Stimulated activated CD8-positive, alpha-beta memory T cell treated with anti-CD3 and anti-CD28 coated beads, Interleukin-7, amount 100 ng/mL, for 1 hour (primary cell): ENCODE data around the gene L3MBTL3.
"Not testable (repeated sequence)": the region's sequence is repeated elsewhere in the genome, so short reads cannot be mapped to it uniquely, and the experiment has no call there.

Experiments used
- DNase-seq, 2 donors: peaks; one replicate each; pipeline ENCODE4 v3.0.0-alpha.2; 2020; ENCODE audit warnings: low read depth in 2 of 2

The L3MBTL3 gene

DNA sequence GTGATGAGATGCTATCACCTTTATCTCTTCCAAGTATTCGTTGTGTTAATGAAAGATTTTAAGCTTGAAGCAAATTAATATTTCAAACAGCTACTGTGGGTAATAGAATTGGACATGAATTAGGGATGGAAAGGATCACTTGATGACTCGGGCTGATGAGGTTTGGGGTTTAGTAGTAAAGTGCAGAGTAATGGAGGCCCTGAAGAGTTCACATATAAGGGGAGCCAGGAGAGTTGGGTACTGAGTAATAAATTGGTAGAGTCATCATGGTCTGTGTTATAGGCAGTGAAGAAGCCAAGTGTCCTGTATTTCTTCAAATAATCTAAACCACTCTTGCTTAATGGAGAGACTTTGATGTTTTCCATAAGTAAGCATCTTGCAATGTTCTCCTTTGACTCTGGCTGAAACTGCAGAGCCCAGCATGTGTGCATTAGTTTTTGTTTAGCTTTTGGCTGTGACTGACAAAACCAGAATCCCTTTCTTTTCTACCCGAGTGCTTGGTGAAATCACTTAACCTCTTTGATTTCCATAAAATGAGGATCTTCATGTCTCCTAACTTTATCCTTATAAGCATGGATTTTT lies 57.6 kb downstream of the L3MBTL3 start:
- no peak for DNase-seq

DNA sequence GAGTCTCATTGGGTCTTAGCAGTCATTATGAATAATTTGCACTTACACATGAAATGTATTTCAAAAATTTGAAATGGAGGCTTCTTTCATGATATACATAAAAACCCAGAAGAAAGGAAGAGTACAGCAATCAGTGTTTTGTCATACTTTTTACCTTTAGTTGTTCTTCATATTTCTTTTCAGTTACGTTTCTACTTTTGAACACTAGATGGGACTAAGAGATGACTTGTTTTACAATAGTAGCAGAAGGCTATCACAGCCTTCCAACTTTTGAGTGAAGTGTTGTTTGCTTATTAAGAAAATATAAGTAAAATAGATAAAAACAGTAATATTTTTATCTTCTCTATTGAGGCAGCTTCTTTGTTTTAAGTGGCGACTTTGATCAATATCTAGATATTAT lies 58.1 kb downstream of the L3MBTL3 start:
- no peak for DNase-seq

DNA sequence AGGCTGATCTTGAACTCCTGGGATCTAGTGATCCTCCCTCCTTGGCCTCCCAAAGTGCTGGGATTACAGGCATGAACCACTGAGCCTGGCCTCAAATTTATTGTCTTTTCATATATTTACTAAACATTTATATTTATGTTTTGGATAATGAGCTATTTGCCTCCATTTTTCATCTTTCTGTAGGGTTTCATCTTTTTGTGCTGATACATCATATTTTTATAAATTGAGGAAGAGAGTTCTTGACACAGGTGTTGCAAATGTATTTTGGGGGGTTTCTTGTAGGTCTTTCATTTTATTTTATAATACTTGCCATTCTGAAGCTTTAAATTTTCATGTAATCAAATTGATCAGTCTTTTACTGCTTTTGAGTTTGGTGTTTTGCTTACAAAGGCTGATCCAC lies 72.4 kb downstream of the L3MBTL3 start:
- no peak for DNase-seq

DNA sequence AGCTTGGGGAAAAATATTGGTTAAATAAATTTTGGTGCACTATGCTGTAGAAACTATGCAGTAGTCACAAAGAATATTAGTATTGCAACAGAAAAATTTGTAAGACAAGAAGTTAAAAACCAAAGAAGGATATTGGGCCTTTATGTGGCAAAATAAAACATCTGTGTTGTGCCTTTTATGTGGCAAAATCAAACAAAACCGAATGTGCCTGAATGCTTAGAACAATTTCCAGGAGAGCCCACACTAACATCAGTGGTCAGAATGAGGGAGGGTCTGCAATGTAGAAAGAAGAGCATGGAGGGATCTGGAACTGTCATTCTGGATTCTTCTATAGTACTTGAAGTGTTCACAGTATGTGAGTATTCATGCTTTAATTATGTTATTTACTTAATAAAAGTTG lies 75.2 kb downstream of the L3MBTL3 start:
- DNase-seq: no peak

DNA sequence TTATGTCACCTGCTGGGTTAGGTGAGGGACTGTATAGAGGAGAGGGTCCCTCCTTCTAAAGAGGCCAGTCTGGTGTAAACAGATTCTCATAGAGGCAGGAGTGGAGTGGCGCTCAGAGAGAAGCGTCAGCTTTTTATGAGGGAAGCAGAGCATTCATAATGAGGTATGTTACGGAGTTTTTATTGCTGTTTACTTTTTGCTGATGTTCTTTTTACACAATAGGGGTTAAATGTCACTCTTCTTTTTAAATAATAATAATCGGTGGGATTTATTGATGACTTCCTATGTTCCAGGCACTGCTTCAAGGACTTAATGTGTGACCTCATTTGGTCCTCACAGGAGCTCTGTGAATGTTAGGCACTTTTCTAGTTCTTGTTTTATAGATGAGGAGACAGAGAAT lies 79.9 kb downstream of the L3MBTL3 start:
- DNase-seq: no peak

DNA sequence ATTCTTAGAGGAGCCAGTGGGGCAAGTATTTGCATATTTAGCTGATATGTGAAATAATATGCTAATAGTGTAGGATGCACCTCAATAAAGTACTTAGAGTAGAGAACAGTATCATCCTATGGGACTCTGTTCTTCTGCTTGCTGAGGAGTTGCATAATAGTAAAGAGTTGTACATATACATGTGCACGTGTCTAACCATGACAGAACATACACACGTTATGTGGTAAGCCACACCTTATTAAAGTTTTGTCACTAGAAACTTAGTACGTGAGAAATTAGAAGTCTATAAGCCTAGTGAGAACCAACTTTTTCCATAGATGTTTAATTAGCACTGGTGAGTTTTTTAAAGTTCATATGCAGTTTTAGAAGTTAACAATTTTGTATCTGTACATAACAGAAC lies 80.7 kb downstream of the L3MBTL3 start:
- DNase-seq: no peak

DNA sequence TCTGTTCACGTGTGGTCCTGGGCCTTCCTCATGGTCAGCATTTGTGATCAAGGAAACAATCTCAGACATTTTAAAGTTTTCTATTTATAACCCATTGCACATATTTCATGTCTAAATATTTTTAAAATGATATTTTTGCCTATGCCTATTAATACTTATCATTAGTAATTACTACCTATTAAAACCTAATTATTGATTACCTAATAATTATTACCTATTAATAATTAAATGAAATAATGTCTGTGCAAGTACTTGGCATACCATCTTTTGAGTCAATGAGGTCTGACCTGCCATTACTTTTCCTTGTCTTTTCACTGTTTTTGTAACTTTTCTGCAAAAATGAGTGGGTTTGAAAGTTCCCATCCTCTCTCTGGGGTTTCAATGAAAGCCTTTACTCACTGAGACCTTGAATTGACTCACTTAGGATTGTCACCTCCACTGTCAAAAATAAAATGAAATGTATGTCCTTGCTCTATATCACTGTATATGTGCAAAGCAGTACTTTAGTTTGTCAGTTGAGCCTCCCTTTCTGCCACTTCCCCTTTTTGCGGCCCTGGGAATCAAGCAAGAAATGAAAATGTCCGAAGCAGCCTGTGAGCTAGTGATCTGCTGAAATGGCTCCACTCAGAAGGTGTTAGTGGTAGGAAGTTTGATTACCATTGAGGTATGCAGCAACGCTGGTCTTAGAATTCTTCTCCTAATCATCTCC lies 87.8 kb downstream of the L3MBTL3 start:
- DNase-seq: no peak

DNA sequence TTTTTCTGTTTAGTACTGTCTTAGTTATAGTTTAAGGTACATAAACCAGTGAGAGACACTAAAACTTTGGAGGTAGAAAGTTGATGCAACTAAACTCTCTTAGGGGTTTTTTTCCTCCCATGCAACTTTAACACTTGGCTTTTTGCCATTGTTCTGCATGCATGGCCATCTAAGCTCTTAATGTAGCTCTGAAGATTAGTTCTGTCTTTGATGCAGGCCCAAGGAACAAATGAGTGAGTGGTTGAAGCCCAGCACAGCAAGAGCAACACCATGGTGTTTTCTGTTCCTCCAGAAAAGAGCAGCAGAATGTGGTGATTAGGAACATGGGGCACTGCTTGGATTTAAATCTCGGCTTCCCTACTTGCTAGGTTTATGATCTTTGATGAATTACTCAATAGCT lies 89.3 kb downstream of the L3MBTL3 start:
- no peak for DNase-seq

DNA sequence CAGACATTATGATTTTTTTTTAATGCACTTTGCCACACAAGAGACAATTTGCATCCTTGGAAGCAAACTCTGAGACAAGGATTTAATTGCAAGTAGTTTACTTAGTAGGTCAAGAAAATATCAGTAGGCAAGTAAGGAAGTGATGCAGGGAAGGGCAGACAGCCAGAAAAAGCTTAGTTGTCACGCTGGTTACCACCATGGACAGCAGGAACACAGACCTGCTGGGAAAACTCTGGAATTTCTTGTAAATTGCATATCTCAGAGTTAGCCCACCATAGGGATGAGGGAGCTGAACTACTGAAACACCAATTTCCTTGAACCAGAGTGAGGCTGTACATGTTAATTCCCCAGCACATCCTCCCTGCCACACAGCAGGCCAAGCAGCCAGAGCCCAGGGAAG lies 92.7 kb downstream of the L3MBTL3 start:
- no peak for DNase-seq

DNA sequence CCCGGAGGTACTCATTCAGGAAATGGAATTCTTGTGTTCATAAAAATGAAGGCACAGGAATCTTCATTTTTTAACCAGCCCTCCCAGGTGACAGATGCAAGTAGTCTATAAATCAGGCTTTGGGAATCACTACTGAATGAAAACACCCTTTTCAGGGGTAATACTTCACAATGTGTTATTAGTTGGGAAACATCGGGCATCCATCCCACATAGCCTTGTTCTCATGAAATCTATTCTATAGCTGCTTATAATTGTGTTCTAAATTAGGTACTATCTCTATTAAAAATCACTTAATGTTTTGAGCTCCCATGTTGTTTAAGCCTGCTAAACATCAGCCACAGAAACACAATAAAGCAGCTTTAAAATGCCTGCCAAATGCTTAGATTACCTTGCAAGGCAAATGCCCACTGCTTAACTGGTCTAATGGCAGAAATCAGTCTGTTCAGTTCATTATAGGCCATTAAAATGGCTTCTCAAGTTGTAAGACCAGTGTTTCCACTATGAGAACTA lies 94.9 kb downstream of the L3MBTL3 start:
- DNase-seq: no peak

DNA sequence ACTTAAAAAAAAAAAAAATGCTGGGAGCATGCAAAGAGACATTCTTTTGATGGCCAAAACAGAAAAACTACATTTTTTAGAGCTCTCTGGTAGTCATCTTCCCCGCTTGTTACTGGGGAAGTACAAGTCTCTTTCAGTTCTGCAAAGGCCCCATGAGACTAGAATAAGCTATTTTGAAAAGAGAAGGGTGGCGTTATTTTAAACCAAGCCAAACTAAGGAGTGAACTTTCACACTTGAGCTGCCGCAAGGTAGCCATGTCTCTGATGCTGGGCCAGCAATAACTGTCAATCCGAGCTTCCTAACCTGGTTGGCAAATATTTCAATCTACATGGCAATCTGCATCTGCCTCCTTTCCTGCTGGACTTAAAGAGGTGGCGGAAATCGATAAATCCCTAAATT lies 96.7 kb downstream of the L3MBTL3 start:
- no peak for DNase-seq

DNA sequence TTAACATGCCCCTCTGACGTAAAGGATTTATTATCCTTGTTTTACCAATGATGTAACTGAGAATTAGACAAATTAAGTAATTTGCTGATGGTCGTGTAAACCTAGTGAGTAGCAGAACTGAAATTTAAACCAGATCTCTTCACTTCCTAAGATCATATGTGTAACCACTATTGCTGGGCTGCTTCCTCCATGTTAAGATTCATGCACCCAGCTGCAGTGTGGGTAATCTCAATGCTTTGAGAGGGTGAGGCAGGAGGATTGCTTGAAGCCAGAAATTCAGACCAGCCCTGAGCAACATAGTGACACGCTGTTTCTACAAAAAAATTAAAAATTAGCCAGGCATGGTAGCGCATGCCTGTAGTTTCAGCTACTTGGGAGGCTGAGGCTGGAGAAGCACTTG lies 97.9 kb downstream of the L3MBTL3 start:
- no peak for DNase-seq

DNA sequence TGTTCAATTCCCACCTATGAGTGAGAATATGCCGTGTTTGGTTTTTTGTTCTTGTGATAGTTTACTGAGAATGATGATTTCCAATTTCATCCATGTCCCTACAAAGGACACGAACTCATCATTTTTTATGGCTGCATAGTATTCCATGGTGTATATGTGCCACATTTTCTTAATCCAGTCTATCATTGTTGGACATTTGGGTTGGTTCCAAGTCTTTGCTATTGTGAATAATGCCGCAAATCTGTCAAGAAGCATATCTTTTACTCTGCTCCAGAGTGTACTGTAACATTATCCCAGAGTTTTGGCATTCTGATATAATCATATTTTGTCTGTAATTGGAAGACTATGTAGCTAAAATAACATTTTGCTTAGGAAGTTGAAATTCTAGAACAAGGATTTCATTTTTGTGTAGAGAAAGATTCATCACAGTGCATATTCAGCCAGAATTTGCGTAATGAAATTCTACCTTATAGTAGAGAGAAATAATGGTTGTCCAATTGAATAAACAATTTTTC lies 98.9 kb downstream of the L3MBTL3 start:
- DNase-seq: not testable (repeated sequence)

DNA sequence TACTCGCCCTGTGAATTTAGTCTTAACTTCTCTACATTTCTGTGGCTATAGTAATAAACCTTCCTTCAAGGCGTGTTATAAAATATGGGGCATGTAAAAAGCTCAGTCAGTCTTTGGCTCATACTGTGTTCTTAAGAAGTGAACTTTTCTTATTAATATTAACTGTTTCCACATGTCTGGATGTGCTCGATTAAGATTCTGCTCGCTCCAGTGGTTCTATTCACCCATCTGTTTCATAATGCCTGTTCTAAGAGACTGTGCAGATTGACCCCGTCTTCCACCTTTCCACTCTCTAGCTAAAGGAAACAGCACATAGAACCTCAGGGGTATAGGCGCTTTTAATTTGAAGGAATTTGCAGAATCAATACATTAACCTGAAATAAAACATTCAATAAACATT lies 99.9 kb downstream of the L3MBTL3 start:
- DNase-seq: no peak

DNA sequence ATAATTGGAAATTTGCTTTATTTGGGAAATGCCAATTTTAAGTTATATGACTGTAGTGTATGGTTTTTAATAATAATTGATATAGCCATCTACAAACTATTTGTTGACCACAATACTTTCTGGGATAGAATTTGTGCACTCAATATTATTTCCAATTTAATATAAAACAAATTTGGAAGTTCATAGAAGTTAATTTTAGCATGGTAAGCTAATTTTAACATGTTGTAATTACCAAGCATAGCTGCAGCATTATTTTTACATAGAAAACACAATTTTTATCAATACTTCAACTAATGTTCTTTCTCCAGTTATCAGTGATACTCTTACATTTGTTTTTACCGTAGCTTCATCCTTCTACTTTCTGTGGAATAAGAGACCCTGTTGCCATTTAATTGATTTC lies 100.8 kb downstream of the L3MBTL3 start:
- no peak for DNase-seq

DNA sequence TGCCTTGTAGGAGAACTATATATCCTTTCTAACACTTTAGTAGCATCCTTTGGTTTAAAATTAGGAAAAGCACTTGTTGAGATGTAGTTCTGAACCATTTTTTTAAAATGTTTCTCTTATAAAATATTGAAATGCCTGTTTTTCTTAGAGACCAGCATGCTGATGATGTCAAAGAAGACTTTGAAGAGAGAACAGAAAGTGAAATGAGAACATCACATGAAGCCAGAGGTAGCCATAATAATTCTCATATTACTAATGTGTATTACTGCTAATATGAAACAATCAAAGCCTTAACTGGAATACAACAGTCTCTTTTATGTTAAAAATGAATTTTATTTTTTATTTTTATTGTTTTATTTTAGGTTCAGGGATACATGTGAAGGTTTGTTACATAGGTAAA lies 102.3 kb downstream of the L3MBTL3 start:
- DNase-seq: no peak

DNA sequence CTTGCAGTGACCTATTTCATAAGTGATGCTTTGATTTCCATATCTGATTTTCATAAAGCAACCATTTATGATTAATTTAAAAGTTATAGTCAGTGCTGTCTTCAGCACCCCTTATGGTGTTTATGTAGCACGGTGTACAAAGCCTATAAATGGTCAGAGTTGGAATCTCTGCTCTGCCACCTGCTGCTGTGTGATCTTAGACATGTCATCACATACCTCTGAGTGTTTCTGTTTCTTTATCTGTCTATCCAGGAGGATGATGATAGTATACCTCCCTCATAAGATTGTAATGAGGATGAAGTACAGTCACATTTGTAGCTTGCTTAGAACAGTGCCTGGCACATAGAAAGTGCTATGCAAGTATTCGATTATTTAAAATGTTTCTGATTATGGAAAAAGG lies 103.9 kb downstream of the L3MBTL3 start:
- DNase-seq: no peak

DNA sequence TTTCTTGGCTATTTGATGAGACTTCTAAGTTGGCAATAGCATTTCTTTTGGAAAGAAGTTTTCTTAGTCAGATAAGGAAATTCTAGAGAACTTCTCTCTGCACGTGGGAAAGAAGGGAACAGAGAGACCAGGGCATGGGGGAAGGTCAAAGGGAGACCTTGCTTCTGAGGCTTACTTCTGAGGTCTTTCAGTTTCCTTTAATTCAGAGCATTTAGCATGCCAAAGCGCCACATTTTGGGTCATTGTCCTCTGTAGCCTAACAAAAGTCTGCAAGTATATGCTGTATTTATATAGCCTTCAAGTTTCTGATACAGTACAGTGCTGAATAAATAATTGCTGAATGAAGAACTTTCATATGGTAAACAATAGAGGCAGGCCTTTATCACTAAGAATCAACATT lies 108.8 kb downstream of the L3MBTL3 start:
- no peak for DNase-seq

DNA sequence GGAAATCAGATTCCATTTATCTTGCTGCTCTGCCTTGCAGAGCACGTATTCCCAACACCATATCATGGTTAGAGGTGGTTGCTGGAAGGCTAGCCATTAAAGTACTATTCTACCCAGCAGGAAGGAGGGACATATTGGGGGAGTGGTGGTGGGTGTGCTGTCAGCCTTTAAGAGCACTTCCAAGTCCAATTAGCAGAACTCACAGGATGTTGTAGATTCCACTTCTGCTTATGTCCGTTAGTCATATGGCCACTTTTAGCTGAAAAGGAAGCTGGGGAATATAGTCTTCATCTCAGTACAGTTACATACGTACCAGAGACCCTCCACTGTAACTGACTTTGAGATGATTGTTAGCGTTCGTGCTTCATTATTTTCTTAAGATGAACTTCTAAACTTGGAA lies 109.9 kb downstream of the L3MBTL3 start:
- no peak for DNase-seq

DNA sequence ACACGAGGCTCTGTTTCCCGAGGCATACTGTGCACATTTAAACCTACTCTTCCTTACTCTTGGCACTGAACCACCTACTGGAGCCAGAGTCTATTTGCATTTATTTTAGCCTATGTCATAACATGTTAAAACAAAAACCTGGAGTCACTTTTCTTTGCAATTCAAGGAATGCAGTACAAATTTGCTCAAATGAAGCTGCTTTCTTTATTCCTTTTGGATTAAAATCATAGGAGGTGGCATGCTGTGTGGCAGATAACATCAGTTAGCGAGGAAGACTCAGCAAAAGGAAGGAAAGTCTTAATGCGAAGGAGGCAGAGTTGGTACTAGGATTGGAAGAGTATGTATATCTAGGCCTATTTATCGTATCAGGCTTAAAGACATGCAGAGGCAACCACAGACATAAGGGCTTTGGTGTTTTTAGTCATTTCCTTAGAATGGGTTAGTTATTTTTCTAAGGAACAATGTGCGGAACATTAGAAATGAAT lies 111.4 kb downstream of the L3MBTL3 start:
- no peak for DNase-seq

DNA sequence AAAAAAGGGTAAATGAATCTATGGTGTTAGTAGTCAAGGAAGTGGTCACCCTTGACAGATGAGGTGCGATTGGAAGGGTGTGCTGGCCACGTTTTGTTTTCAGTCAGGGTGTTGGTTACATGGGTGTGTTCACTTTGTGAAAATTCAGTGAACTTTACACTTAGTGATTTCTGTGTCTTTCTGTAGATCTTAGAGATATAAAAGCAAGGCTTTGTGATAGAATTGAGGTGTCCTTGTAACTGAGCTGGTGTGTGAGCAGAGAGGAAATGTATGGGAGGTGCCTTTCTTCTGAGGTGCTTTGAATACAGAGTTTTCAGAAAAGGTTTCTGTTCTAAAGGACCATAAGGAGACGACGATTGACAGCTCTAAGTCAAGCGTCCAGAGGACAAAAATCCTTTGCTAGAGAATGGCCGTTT lies 113.9 kb downstream of the L3MBTL3 start:
- DNase-seq: peak; percentile 31 to 35

DNA sequence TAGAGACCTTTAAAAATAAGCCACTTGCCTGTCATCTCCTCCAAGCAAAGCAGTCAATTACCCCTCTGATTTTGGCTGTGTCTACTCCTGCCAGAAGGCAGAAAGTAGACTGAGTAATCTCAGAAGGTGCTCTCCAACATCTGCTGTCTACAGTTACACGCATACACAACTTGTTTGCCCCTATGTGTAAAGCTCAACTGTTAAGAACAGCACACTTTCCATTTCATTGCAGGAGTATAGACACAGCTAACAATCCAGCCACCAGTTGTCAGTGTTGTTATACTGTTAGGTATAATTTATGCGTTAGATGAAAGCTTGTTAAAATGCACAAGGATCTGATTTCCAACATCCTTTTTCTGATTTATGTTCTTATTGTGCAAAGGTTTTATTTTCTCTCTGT lies 116.2 kb downstream of the L3MBTL3 start:
- DNase-seq: no peak

DNA sequence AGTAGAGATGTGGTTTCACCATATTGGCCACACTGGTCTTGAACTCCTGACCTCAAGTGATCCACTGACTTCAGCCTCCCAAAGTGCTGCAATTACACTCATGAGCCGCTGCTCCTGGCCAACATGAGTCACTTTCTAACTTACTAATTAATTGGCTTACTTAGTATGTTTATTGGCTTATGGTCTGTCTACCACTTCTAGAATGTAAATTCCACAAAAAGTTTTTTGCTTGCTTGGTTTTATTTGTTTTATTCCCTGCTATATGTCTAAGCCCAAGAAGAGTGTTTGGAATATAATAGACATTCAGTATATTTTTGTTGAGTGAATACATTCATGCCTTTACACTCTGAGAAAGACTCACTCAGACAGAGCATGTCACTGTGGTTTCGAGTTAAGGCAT lies 118.4 kb downstream of the L3MBTL3 start:
- DNase-seq: no peak
